RWPE2 (cell line): ENCODE measurements around the gene RETREG1.
A peak's percentile ranks its signal among the peaks of the same experiment; 100 is the strongest.

Experiments
- ATAC-seq: fragments of 200-7000 bp; cut with Tn5 transposase; 3 replicates; pipeline ENCODE4 v1.9.1; 2021; ENCODE audit warnings: low read depth
- DNase-seq: peaks from one replicate; pipeline ENCODE4 v3.0.0-alpha.2; 2020; ENCODE audit warnings: low spot score
- H3K27ac ChIP-seq: fragments of 450-650 bp; 2 replicates; pipeline ENCODE4 v1.5.1; 2017; ENCODE audit warnings: mild to moderate bottlenecking; ENCODE audit not compliant: poor library complexity, severe bottlenecking
- H3K27me3 ChIP-seq: fragments of 250-450 bp; sonication (Bioruptor Pico); 2 replicates; pipeline ENCODE4 v1.5.1; 2021; ENCODE audit warnings: mild to moderate bottlenecking, moderate library complexity; ENCODE audit not compliant: insufficient read depth, poor library complexity, severe bottlenecking
- H3K36me3 ChIP-seq: fragments of 250-450 bp; sonication (Bioruptor Pico); 2 replicates; pipeline ENCODE4 v1.5.1; 2020; ENCODE audit warnings: low read depth, mild to moderate bottlenecking, moderate library complexity
- H3K4me1 ChIP-seq: fragments of 250-450 bp; sonication (Bioruptor Pico); 2 replicates; pipeline ENCODE4 v1.5.1; 2021; ENCODE audit warnings: mild to moderate bottlenecking, moderate library complexity; ENCODE audit not compliant: insufficient read depth, poor library complexity, severe bottlenecking
- H3K4me3 ChIP-seq: fragments of 250-450 bp; sonication (Bioruptor Pico); 2 replicates; pipeline ENCODE4 v1.5.1; 2021; ENCODE audit warnings: mild to moderate bottlenecking, moderate library complexity; ENCODE audit not compliant: severe bottlenecking
- H3K9me3 ChIP-seq: fragments of 250-450 bp; sonication (Bioruptor Pico); 2 replicates; pipeline ENCODE4 v1.5.1; 2021; ENCODE audit warnings: mild to moderate bottlenecking, moderate library complexity; ENCODE audit not compliant: severe bottlenecking
- TF ChIP-seq, protein P1 (sequence below): fragments of 450-650 bp; IDR thresholded peaks from one replicate; pipeline ENCODE4 v1.5.1; 2017; ENCODE audit warnings: mild to moderate bottlenecking, moderate library complexity; ENCODE audit not compliant: poor library complexity, severe bottlenecking

Gene RETREG1

DNA sequence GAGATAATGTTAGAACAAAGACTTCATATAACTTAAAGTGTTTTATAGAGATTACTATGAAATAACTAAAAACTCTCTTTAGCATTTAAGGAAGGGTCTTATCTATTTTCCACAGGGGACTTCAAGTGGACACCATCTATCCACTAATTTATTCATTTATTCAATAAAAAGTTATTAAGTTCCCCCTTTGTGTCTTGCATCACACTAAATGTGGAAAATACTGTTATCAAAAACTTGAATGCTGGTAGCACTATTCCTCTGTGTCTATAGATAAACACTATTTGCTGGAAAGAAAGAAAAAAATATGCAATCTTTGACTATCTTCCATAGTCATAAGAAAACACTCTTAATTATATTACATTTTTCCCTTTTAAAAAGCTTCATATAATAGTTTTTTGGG, 131.1 kb downstream of the RETREG1 start:
- Histone ChIP-seq H3K27me3 (no peaks in the 10 kb centered on the region), H3K4me1 (peaks cover 32% of the 10 kb centered on the region), H3K36me3 (no peaks in the 10 kb centered on the region), H3K27ac (no peak overlapping the region), H3K4me3 (no peak overlapping the region), H3K9me3 (no peaks in the 10 kb centered on the region)
- no peak for DNase-seq
- TF ChIP-seq, protein P1, sequence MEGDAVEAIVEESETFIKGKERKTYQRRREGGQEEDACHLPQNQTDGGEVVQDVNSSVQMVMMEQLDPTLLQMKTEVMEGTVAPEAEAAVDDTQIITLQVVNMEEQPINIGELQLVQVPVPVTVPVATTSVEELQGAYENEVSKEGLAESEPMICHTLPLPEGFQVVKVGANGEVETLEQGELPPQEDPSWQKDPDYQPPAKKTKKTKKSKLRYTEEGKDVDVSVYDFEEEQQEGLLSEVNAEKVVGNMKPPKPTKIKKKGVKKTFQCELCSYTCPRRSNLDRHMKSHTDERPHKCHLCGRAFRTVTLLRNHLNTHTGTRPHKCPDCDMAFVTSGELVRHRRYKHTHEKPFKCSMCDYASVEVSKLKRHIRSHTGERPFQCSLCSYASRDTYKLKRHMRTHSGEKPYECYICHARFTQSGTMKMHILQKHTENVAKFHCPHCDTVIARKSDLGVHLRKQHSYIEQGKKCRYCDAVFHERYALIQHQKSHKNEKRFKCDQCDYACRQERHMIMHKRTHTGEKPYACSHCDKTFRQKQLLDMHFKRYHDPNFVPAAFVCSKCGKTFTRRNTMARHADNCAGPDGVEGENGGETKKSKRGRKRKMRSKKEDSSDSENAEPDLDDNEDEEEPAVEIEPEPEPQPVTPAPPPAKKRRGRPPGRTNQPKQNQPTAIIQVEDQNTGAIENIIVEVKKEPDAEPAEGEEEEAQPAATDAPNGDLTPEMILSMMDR: no peak
- no peak for ATAC-seq

DNA sequence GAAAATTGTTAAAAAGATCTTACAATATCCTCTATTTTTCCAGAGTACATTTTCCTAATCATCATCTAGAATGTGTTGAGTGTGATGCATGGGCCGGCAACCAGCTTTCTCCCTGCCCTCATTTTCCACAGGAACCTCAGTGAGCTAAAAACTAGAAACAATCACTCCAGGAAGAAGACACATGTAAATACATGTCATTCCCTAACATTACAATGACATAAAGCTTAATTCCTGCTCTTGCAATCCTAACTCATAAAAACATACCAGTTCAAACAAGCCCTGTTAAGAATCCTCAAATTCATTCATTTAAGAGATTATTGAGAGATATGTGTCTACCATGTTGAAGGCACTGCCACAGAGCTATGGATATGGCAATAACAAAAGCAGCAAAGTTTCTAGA, 132.7 kb downstream of the RETREG1 start:
- DNase-seq: no peak
- Histone ChIP-seq H3K9me3 (no peaks in the 10 kb centered on the region), H3K27ac (peak overlapping the region; percentile 5), H3K4me1 (peaks cover 34% of the 10 kb centered on the region), H3K27me3 (no peaks in the 10 kb centered on the region), H3K36me3 (no peaks in the 10 kb centered on the region), H3K4me3 (no peak overlapping the region)
- TF ChIP-seq, protein P1: no peak
- peak; percentile 10; the same call in 1 of the 3 replicates for ATAC-seq

DNA sequence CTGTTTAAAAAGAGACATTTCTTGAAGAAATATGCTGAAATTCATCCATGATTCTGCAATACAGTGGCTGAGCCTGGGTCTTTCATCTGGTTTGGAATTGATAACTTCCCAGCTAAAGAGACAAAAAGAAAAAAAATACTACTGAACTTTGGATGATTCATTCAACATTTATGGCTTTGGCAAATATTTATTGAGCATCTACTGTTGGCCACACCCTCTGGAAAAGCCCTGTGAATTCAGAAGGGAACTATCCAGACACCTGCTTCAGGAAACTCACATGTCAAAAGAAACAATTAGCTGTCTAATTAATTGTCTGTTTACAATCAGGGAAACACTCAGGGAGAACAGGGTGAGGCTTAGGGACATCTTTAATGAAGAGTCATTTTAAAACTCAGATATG, 133.4 kb downstream of the RETREG1 start:
- DNase-seq (no peak), ATAC-seq (peak; percentile 14; the same call in 1 of the 3 replicates)
- H3K4me1 ChIP-seq: peaks cover 34% of the 10 kb centered on the region
- H3K9me3 ChIP-seq: no peaks in the 10 kb centered on the region
- TF ChIP-seq, protein P1: no peak
- peak overlapping the region; percentile 5 for H3K27ac ChIP-seq
- H3K27me3 ChIP-seq: no peaks in the 10 kb centered on the region
- no peak overlapping the region for H3K4me3 ChIP-seq
- H3K36me3 ChIP-seq: no peaks in the 10 kb centered on the region

DNA sequence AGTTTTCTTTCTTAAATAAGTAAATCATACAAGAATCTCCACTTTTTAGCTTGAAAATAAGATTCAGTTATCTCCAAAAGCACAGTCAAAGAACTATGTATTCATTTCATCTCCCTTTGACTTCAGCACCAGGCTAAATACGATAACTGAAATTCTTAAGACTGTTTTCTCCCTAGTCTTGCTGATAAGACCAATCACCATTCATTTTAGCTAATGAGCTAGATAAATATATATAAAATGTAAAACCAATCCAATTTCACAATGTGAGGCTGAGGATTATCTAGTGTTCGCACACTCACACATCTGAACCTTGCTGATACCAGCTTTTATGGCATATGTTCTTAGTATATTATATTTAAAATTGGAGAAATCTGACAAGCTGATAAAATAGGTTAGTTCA, 133.9 kb downstream of the RETREG1 start:
- no peak overlapping the region for H3K4me3 ChIP-seq
- no peak overlapping the region for H3K27ac ChIP-seq
- H3K27me3 ChIP-seq: no peaks in the 10 kb centered on the region
- peaks cover 34% of the 10 kb centered on the region for H3K4me1 ChIP-seq
- no peak for ATAC-seq
- H3K36me3 ChIP-seq: no peaks in the 10 kb centered on the region
- H3K9me3 ChIP-seq: no peaks in the 10 kb centered on the region
- TF ChIP-seq, protein P1: no peak
- DNase-seq: no peak

DNA sequence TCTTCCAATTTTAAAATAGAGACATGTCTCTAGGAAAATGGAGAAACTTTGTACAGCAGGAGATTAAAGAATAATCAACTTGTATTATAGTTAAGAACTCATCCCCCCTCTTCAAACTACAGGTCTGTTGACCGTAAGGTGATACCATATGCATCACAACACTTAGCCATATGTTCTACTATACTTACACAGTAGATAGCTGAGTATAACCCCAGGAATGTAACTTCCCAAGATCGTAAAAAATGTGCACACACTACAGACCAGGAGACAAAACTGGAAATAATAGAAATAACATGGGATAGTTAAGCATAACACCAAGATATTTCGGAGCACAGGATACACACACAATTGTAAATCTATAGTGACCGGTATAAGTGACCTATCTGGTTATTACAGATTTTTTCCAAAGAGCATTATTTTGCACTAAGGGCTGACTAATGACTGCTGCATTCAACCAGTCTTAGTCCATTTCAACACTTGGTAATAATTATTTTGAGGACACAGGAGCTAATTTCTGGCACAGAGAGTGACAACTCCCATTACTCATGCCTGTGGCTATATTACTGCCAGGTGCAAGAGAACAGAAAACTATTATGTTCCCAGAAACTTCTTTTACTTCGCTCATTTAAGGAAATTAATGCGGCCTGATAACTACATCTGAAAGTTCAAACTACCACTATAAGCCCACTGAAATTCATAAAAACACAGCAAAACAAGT, 135.8 kb downstream of the RETREG1 start:
- H3K9me3 ChIP-seq: no peaks in the 10 kb centered on the region
- DNase-seq (no peak), ATAC-seq (peak; percentile 100)
- TF ChIP-seq, protein P1: no peak
- no peaks in the 10 kb centered on the region for H3K36me3 ChIP-seq
- H3K4me1 ChIP-seq: peaks cover 34% of the 10 kb centered on the region
- H3K27ac ChIP-seq: peak overlapping the region; percentile 47
- no peaks in the 10 kb centered on the region for H3K27me3 ChIP-seq
- no peak overlapping the region for H3K4me3 ChIP-seq
